GM18499 (cell line): Measurements from ENCODE around the gene SLC35A2.

Experiments used
- ATAC-seq: cut with Tn5 transposase; IDR thresholded peaks from one replicate; pipeline ENCODE4 v1.9.1; 2021; ENCODE audit warnings: moderate number of reproducible peaks; ENCODE audit not compliant: insufficient read depth, unreplicated experiment

SLC35A2 gene

GRCh38 chrX:48933757-48934156, 22.3 kb upstream of the SLC35A2 start:
- ATAC-seq, result no peak

- ATAC-seq, result no peak
Observed at GRCh38 chrX:48927736-48928382, 16.4 kb upstream of the SLC35A2 start.

- no peak for ATAC-seq
Observed at GRCh38 chrX:48927123-48927522, 15.7 kb upstream of the SLC35A2 start.

GRCh38 chrX:48924270-48924669, 12.8 kb upstream of the SLC35A2 start:
- no peak for ATAC-seq

GRCh38 chrX:48923771-48924170, 12.3 kb upstream of the SLC35A2 start:
- no peak for ATAC-seq

GRCh38 chrX:48920718-48921104, 9.3 kb upstream of the SLC35A2 start:
- no peak for ATAC-seq

GRCh38 chrX:48919947-48920717, 8.7 kb upstream of the SLC35A2 start:
- ATAC-seq, result no peak

GRCh38 chrX:48919360-48919841, 8.0 kb upstream of the SLC35A2 start:
- no peak for ATAC-seq

- ATAC-seq, result peak; percentile 61
Observed at GRCh38 chrX:48918643-48919340, 7.3 kb upstream of the SLC35A2 start, which contains the start of gene PIM2. Gene PIM2 (minus strand): TSS chrX:48919024. CDS start chrX:48918834, 190 bp downstream.

GRCh38 chrX:48918301-48918642, 6.8 kb upstream of the SLC35A2 start:
- ATAC-seq, result no peak

GRCh38 chrX:48917139-48918001, 5.9 kb upstream of the SLC35A2 start:
- no peak for ATAC-seq

GRCh38 chrX:48914593-48915493, 3.4 kb upstream of the SLC35A2 start:
- no peak for ATAC-seq

GRCh38 chrX:48913605-48914366, 2.3 kb upstream of the SLC35A2 start:
- ATAC-seq, result no peak

- ATAC-seq, result no peak
Observed at GRCh38 chrX:48910926-48911411, 477 bp downstream of the SLC35A2 start.

GRCh38 chrX:48909703-48910294, 1.6 kb downstream of the SLC35A2 start:
- no peak for ATAC-seq

- no peak for ATAC-seq
Observed at GRCh38 chrX:48908600-48908999, 2.8 kb downstream of the SLC35A2 start.

GRCh38 chrX:48905090-48905790, 6.2 kb downstream of the SLC35A2 start:
- no peak for ATAC-seq
